Hepatocyte (in vitro differentiated cells): ENCODE measurements around the gene HYAL1.

ENCODE experiments used
- CTCF ChIP-seq: fragments of 200-600 bp; sonication (generic); IDR thresholded peaks from 2 replicates; pipeline ENCODE4 v1.5.1; 2016; ENCODE audit warnings: antibody characterized with exemption, mild to moderate bottlenecking; ENCODE audit not compliant: poor library complexity
- EZH2 ChIP-seq: fragments of 200-600 bp; sonication (generic); IDR thresholded peaks from 2 replicates; pipeline ENCODE4 v1.6.1; 2016; ENCODE audit warnings: antibody characterized with exemption, mild to moderate bottlenecking, borderline replicate concordance
- EZH2phosphoT487 ChIP-seq: fragments of 200-600 bp; sonication (generic); IDR thresholded peaks from one replicate; pipeline ENCODE4 v1.6.1; 2018; ENCODE audit warnings: antibody characterized with exemption, mild to moderate bottlenecking, low read depth, moderate library complexity; ENCODE audit not compliant: unreplicated experiment, severe bottlenecking

- TF ChIP-seq CTCF (peak; percentile 64), EZH2 (no peak), EZH2phosphoT487 (no peak)
These were observed 43.9 kb upstream of the HYAL1 start for GRCh38 chr3:50347187-50347813.
